DND-41 (cell line): Measurements from ENCODE around the gene VAV2.
"Not testable (repeated sequence)": the region's sequence is repeated elsewhere in the genome, so short reads cannot be mapped to it uniquely, and the experiment has no call there.

ENCODE experiments used
- EZH2 ChIP-seq: IDR thresholded peaks from 3 replicates; pipeline ENCODE4 v1.6.1; 2012; ENCODE audit warnings: borderline replicate concordance, low read depth, mild to moderate bottlenecking, moderate library complexity, low read length, inconsistent platforms; ENCODE audit not compliant: severe bottlenecking
- TF ChIP-seq, protein P1 (sequence below): IDR thresholded peaks from 2 replicates; pipeline ENCODE4 v1.5.1; 2012; ENCODE audit warnings: borderline replicate concordance, low read length, moderate library complexity, mild to moderate bottlenecking; ENCODE audit not compliant: poor library complexity, severe bottlenecking; ENCODE audit errors: extremely low read depth

GRCh38 chr9:133957772-133958171, 34.4 kb downstream of the VAV2 start:
- TF ChIP-seq, protein P1, sequence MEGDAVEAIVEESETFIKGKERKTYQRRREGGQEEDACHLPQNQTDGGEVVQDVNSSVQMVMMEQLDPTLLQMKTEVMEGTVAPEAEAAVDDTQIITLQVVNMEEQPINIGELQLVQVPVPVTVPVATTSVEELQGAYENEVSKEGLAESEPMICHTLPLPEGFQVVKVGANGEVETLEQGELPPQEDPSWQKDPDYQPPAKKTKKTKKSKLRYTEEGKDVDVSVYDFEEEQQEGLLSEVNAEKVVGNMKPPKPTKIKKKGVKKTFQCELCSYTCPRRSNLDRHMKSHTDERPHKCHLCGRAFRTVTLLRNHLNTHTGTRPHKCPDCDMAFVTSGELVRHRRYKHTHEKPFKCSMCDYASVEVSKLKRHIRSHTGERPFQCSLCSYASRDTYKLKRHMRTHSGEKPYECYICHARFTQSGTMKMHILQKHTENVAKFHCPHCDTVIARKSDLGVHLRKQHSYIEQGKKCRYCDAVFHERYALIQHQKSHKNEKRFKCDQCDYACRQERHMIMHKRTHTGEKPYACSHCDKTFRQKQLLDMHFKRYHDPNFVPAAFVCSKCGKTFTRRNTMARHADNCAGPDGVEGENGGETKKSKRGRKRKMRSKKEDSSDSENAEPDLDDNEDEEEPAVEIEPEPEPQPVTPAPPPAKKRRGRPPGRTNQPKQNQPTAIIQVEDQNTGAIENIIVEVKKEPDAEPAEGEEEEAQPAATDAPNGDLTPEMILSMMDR = not testable (repeated sequence)
- not testable (repeated sequence) for TF ChIP-seq EZH2
